ENCODE measurements around the gene CABP5.

The CABP5 gene

DNA sequence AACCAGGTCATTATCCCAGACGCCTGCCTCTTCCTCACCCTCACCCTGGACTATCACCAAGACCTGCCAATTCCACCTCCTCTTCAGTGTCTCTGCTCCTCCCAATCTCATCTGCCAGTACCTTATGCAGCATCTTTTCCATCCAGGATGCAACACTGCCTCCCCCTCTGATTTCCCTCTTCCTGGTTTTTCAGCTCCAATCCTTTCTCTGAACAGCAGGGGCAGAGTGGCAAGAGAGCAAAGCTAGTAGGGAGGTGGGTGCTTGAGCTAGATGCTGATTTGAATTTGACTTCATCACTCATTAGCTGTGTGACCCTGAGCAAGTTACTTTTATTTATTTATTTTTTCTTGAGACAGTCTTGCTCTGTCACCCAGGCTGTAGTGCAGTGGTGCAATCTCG is 25.6 kb upstream of the CABP5 start:
- Histone ChIP-seq H3K4me1 (ENCODE audit: control insufficient read depth, low read length) (no peaks in the 10 kb centered on the region), H3K9me2 (replicated peaks; ENCODE audit: control insufficient read depth, low read length) (no peaks in the 10 kb centered on the region)

DNA sequence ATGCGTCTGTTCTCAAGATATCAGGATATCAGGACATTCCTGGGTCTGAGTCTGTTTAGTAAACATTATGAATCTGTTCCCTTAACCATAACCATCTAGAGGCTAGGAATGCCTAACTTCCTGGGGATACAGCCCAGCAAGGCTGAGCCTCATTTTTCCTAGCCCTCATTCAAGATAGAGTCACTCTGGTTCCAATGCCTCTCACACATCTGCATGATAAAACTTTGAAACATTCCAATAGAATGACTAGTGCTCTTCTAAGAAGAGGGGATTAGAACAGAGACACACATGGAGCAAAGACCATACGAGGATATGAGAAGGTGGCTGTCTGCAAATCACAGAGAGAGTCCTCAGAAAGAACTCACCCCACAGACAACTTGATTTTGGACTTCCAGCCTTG is 20.6 kb upstream of the CABP5 start:
- Histone ChIP-seq H3K27ac (ENCODE audit: low read depth, low read length) (no peak overlapping the region), H3K79me2 (ENCODE audit: control insufficient read depth, low read length) (no peaks in the 10 kb centered on the region), H3K4me3 (ENCODE audit: low read length) (no peak overlapping the region), H3K27me3 (ENCODE audit: control insufficient read depth, low read length) (no peaks in the 10 kb centered on the region), H3K4me2 (ENCODE audit: low read length) (no peak overlapping the region), H3K9me3 (ENCODE audit: control insufficient read depth, insufficient read depth, low read length) (no peaks in the 10 kb centered on the region), H4K20me1 (ENCODE audit: control insufficient read depth, insufficient read depth, low read depth, low read length) (no peaks in the 10 kb centered on the region), H3K4me1 (ENCODE audit: control insufficient read depth, low read length) (no peaks in the 10 kb centered on the region), H3K9me2 (replicated peaks; ENCODE audit: control insufficient read depth, low read length) (no peaks in the 10 kb centered on the region), H3K36me3 (ENCODE audit: control insufficient read depth, low read length) (no peaks in the 10 kb centered on the region), H3F3A (ENCODE audit: control insufficient read depth, insufficient read depth) (no peaks in the 10 kb centered on the region)
- TF ChIP-seq EZH2phosphoT487 (IDR thresholded peaks at IDR 0.05; ENCODE audit: borderline replicate concordance, low read length) = no peak
- TF ChIP-seq, protein P1, sequence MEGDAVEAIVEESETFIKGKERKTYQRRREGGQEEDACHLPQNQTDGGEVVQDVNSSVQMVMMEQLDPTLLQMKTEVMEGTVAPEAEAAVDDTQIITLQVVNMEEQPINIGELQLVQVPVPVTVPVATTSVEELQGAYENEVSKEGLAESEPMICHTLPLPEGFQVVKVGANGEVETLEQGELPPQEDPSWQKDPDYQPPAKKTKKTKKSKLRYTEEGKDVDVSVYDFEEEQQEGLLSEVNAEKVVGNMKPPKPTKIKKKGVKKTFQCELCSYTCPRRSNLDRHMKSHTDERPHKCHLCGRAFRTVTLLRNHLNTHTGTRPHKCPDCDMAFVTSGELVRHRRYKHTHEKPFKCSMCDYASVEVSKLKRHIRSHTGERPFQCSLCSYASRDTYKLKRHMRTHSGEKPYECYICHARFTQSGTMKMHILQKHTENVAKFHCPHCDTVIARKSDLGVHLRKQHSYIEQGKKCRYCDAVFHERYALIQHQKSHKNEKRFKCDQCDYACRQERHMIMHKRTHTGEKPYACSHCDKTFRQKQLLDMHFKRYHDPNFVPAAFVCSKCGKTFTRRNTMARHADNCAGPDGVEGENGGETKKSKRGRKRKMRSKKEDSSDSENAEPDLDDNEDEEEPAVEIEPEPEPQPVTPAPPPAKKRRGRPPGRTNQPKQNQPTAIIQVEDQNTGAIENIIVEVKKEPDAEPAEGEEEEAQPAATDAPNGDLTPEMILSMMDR (IDR thresholded peaks at IDR 0.05; ENCODE audit: low read depth, low read length, poor library complexity, severe bottlenecking) = no peak

More for the DNA sequence above, 25.6 kb upstream of the CABP5 start:
- Histone ChIP-seq H4K20me1 (ENCODE audit: control insufficient read depth, insufficient read depth, low read depth, low read length) (no peaks in the 10 kb centered on the region), H3K27ac (ENCODE audit: low read depth, low read length) (no peak overlapping the region), H3F3A (ENCODE audit: control insufficient read depth, insufficient read depth) (no peaks in the 10 kb centered on the region), H3K79me2 (ENCODE audit: control insufficient read depth, low read length) (no peaks in the 10 kb centered on the region), H3K9me3 (ENCODE audit: control insufficient read depth, insufficient read depth, low read length) (no peaks in the 10 kb centered on the region), H3K4me2 (ENCODE audit: low read length) (no peak overlapping the region), H3K27me3 (ENCODE audit: control insufficient read depth, low read length) (no peaks in the 10 kb centered on the region), H3K36me3 (ENCODE audit: control insufficient read depth, low read length) (no peaks in the 10 kb centered on the region), H3K4me3 (ENCODE audit: low read length) (no peak overlapping the region)
- TF ChIP-seq, protein P1 (IDR thresholded peaks at IDR 0.05; ENCODE audit: low read depth, low read length, poor library complexity, severe bottlenecking) = no peak
- no peak for TF ChIP-seq EZH2phosphoT487 (IDR thresholded peaks at IDR 0.05; ENCODE audit: borderline replicate concordance, low read length)

DNA sequence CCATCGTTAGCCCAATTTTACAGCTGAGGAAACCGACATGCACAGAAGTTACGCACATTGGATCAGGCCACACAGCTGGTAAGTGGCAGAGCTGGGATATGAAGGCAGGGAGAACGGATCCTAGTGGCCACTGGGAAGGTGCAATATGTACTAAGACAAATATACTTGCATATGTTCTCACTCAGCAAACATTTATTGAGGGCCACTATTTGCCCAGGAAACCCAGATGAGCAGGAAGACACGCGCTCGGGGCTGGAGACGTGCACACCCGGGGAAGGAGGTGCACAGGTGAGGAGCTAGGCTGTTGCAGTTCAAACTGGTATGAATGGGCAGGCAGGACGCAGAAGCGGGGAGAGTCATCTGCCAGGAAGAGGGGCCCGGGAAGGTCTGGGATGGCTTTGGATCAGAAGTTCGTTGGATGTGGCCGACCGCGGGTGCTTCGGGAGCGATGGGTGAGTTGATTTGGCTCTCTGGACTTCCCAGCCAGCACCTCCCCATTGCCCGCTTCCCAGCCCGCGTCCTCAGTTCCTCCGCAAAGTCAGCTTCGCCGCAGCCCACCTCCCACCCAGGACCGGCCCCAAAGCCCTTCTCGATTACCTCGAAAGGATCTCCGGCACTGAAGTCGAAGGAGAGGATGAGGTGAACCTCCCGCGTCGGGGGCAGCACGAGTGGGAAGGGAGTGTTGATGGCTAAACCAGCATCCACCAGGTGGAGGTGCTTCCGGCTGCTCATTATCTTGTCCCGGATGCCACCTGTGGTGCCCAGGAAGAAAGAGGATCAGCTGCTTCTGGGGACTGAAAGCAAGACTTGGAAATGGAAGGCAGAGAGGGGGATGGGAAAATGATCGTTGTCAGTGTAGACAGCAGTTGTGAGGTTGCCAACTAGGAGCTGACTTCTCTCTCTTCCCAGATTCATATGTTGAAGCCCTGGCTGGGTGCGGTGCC is 17.8 kb upstream of the CABP5 start:
- Histone ChIP-seq H3K36me3 (ENCODE audit: control insufficient read depth, low read length) (no peaks in the 10 kb centered on the region), H3K9me2 (replicated peaks; ENCODE audit: control insufficient read depth, low read length) (no peaks in the 10 kb centered on the region), H4K20me1 (ENCODE audit: control insufficient read depth, insufficient read depth, low read depth, low read length) (no peaks in the 10 kb centered on the region), H3K4me2 (ENCODE audit: low read length) (no peak overlapping the region), H3K9me3 (ENCODE audit: control insufficient read depth, insufficient read depth, low read length) (no peaks in the 10 kb centered on the region), H3K4me3 (ENCODE audit: low read length) (no peak overlapping the region), H3K4me1 (ENCODE audit: control insufficient read depth, low read length) (no peaks in the 10 kb centered on the region), H3F3A (ENCODE audit: control insufficient read depth, insufficient read depth) (no peaks in the 10 kb centered on the region), H3K79me2 (ENCODE audit: control insufficient read depth, low read length) (no peaks in the 10 kb centered on the region), H3K27ac (ENCODE audit: low read depth, low read length) (no peak overlapping the region), H3K27me3 (ENCODE audit: control insufficient read depth, low read length) (no peaks in the 10 kb centered on the region)
- no peak for TF ChIP-seq EZH2phosphoT487 (IDR thresholded peaks at IDR 0.05; ENCODE audit: borderline replicate concordance, low read length)
- TF ChIP-seq, protein P1 (IDR thresholded peaks at IDR 0.05; ENCODE audit: low read depth, low read length, poor library complexity, severe bottlenecking) = no peak
